ENCODE measurements around the gene TPX2. TPM values are rescaled to one million over a fixed set of nuclear protein-coding genes. Genes with fewer than 3 reads are reported as not detected.

TPX2 gene
- total RNA-seq, 2 experiments from 2014 or later, result 112 to 113 TPM

DNA sequence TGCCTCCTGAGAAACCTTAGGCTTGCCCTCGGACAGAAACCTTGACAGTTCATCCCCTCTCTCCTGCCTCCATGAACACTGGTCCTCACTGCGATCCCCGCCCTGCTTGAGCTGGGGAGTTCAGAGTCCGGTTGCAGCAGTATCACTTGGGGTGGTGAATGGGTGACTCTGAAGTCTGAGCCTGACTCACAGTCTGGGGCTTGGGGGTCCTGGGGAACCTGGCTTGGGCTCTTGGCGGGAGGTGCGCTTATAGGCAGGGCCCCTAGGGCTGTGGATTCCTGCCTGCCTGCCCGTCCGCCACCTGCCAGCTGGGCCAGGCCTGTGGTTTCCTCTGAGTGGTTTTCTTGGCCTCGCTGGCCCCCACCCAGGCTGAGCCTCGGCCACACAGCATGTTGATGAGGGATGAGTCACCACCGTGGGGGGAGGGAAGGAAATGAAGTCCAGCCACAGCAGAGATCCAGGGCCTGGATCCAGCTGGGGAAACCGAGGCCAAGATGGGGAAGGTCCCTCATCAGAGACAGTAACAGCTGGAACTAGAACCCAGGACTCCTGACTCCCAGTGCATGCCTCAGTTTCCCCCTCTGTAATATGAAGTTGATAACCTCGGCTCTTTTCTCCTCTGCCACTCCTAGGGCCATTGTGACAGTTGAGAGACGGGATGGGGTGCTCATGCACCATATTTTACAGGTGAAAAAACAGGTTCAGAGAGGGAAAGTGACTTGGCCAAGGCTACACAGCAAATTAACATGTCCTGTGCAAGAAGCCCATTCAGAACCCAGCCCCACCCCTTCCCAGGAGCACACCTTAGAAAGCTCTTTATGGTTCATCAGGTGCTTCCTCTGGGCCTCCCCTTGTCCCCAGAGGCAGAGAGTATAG, 97.1 kb downstream of the TPX2 start:
- ChIA-PET POLR2A (no interaction called here), CTCF (interaction anchor here (1.0 to 6.8 kb wide), 7 partner anchors 9 to 199 kb away, joined by 3 to 46 read pairs (median 3); partner anchors contain the start of gene FOXS1)
- intact Hi-C loops (cut with micrococcal nuclease), result no loop called here
- Mint-ChIP-seq H3K4me3 (no peak overlapping the region), H3K27me3 (no peaks in the 10 kb centered on the region), H3K4me1 (ENCODE audit: low read depth) (peaks cover 8% of the 10 kb centered on the region), H3K36me3 (ENCODE audit: low read depth) (no peaks in the 10 kb centered on the region), H3K27ac (no peak overlapping the region), H3K9me3 (no peaks in the 10 kb centered on the region)
- TF ChIP-seq, protein P1, sequence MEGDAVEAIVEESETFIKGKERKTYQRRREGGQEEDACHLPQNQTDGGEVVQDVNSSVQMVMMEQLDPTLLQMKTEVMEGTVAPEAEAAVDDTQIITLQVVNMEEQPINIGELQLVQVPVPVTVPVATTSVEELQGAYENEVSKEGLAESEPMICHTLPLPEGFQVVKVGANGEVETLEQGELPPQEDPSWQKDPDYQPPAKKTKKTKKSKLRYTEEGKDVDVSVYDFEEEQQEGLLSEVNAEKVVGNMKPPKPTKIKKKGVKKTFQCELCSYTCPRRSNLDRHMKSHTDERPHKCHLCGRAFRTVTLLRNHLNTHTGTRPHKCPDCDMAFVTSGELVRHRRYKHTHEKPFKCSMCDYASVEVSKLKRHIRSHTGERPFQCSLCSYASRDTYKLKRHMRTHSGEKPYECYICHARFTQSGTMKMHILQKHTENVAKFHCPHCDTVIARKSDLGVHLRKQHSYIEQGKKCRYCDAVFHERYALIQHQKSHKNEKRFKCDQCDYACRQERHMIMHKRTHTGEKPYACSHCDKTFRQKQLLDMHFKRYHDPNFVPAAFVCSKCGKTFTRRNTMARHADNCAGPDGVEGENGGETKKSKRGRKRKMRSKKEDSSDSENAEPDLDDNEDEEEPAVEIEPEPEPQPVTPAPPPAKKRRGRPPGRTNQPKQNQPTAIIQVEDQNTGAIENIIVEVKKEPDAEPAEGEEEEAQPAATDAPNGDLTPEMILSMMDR (IDR thresholded peaks at IDR 0.05), result no peak
- peak; percentile 64 for DNase-seq
- peak; percentile 70 for ATAC-seq

DNA sequence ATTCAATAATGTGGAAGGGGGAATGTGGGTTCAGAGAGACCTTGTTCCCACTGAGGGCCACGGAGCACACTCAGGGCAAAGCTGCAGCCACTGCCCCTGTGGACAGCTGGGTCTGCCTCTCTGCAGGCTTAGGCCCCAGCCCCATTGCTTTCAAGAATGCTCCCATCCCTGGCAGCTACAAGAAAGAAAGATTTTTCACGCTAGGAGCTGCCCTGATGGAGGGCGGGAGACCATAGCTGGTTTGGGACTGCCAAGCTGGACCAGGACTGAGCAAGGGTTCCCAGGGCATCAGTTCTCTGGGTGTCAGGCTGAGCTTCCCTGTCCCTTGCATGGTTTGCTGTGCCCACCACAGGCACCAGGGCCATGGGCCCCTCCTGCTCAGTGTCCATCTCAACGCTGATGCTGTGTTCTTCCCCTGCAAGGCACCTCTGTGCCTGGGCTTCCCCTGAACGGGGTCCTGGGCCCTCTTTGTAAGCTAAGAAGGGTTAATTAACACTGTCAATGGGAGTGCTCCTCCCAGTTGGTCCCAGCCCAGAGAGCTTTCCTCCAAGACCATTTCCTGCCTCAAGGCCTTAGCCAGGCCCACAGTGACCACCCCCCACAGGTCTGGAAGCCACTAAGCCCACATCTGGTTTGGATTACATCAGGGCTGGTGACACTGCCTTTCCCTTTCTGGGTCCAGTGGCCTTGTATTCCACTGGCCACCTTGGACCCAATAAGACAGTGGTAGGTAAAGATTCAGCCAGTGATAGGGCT, 97.9 kb downstream of the TPX2 start:
- H3K27ac Mint-ChIP-seq, result no peak overlapping the region
- CTCF ChIA-PET, result interaction anchor here (0.7 to 6.8 kb wide), 9 partner anchors 8 to 198 kb away, joined by 3 to 46 read pairs (median 3); partner anchors contain the start of genes FOXS1 and PDRG1
- TF ChIP-seq, protein P1 (IDR thresholded peaks at IDR 0.05), result no peak
- peaks cover 8% of the 10 kb centered on the region for H3K4me1 Mint-ChIP-seq (ENCODE audit: low read depth)
- intact Hi-C loops (cut with micrococcal nuclease), result no loop called here
- no peaks in the 10 kb centered on the region for H3K27me3 Mint-ChIP-seq
- H3K4me3 Mint-ChIP-seq, result no peak overlapping the region
- no peak for ATAC-seq
- no peaks in the 10 kb centered on the region for H3K36me3 Mint-ChIP-seq (ENCODE audit: low read depth)
- DNase-seq, result no peak
- POLR2A ChIA-PET, result no interaction called here
- H3K9me3 Mint-ChIP-seq, result no peaks in the 10 kb centered on the region

DNA sequence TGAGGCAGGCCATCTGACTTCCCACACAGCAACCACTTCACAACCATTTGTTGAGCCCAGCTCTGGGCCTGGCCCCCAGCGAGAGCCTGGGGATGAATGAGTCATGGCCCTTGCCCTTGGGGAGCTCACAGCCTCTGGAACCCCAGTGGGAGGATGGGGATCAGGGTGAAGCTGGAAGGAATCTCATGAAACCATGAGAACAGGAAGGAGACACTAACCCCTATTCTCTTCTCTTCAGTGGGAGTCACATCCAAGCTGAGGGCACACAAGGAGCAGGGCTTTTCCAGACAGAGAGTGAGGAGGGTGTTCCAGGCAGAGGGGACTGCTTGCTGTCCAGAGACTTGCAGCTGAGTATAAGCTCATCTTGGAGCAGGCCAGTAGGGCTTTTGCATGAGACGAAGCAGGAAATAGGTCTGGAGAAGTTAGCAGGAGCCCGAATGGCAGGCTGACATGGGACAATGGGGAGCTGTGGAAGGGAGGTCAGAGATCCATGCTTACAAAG, 98.9 kb downstream of the TPX2 start:
- Mint-ChIP-seq H3K27me3 (no peaks in the 10 kb centered on the region), H3K36me3 (ENCODE audit: low read depth) (no peaks in the 10 kb centered on the region), H3K4me1 (ENCODE audit: low read depth) (peaks cover 8% of the 10 kb centered on the region), H3K4me3 (no peak overlapping the region), H3K27ac (no peak overlapping the region), H3K9me3 (no peaks in the 10 kb centered on the region)
- DNase-seq (no peak), ATAC-seq (no peak)
- TF ChIP-seq, protein P1 (IDR thresholded peaks at IDR 0.05), result no peak
- ChIA-PET CTCF (interaction anchor here (0.7 to 6.8 kb wide), 6 partner anchors 9 to 114 kb away, joined by 3 to 46 read pairs (median 11); partner anchors contain the start of gene PDRG1), POLR2A (interaction anchor here (1.0 kb wide), 1 partner anchor 12 kb away, joined by 3 read pairs; no protein-coding TSS in a partner anchor)
- intact Hi-C loops (cut with micrococcal nuclease), result no loop called here

DNA sequence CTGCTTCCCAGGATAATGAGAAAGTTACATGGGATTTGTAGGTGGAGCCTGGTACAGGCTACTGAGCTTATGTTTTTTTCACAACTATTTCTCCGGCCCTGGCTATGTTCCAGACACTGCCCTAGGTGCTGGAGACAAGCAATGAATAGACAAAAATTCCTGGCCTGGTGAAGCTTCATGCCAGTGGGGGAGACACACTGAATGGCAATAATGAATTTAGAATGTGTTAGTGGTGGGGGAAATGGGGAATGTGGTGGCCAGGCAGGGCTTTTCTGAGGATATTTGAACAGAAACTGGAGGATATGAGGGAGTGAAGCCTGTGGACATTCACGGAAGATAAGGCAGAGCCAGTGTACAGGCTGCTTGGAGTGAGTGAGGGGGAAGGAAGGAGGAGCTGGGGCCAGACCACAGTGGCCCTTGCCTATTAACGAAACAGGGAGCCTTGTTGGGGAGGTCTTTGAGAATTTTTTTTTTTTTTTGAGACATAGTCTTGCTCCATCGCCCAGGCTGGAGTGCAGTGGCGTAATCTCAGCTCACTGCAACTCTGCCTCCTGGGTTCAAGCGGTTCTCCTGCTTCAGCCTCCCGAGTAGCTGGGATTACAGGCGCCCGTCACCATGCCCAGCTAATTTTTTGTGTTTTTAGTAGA, 99.7 kb downstream of the TPX2 start:
- H3K36me3 Mint-ChIP-seq (ENCODE audit: low read depth), result no peaks in the 10 kb centered on the region
- ATAC-seq (no peak), DNase-seq (no peak)
- CTCF ChIA-PET, result interaction anchor here (1.7 to 6.8 kb wide), 4 partner anchors 8 to 113 kb away, joined by 8 to 46 read pairs (median 16); partner anchors contain the start of gene PDRG1
- no peak overlapping the region for H3K4me3 Mint-ChIP-seq
- POLR2A ChIA-PET, result interaction anchor here (1.0 kb wide), 1 partner anchor 11 kb away, joined by 3 read pairs; no protein-coding TSS in a partner anchor
- H3K4me1 Mint-ChIP-seq (ENCODE audit: low read depth), result peaks cover 8% of the 10 kb centered on the region
- intact Hi-C loops (cut with micrococcal nuclease), result no loop called here
- TF ChIP-seq, protein P1 (IDR thresholded peaks at IDR 0.05), result no peak
- no peaks in the 10 kb centered on the region for H3K27me3 Mint-ChIP-seq
- no peaks in the 10 kb centered on the region for H3K9me3 Mint-ChIP-seq
- no peak overlapping the region for H3K27ac Mint-ChIP-seq
